ENCODE results near the gene TMEM72. TPM values are rescaled to one million over a fixed set of nuclear protein-coding genes. Genes with fewer than 3 reads are reported as not detected.

TMEM72 gene
- total and polyA plus RNA-seq, 2 experiments from 2014 or later: not detected

DNA sequence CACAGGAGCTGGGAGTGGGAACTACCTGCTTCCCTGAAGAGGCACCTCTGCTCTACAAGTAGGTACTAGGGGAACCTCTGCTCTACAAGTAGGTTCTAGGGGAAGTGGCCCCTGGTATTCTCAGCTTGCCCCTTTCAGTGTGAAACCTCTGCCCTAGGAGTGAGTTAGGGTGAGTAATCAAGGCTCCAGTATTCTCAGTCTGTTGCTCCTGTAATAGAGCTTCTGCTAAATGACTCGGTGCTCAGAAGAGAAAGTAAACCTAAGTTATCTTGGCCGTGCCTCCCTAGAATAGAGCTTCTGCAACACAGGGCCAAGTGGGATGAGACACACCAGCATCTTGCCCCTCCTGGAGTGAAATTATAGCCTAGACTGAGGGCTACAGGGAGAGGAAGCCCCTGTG lies 35.1 kb downstream of the TMEM72 start:
- no peaks in the 10 kb centered on the region for H3F3A ChIP-seq (replicated peaks; ENCODE audit: low read depth)
- no peak for TF ChIP-seq STAT1 (IDR thresholded peaks at IDR 0.05; ENCODE audit: unreplicated experiment)
- no peak for TF ChIP-seq EZH2 (IDR thresholded peaks at IDR 0.05; ENCODE audit: low read depth, unreplicated experiment)
- TF ChIP-seq JUNB (IDR thresholded peaks at IDR 0.05; ENCODE audit: unreplicated experiment): no peak
- TF ChIP-seq, protein P1, sequence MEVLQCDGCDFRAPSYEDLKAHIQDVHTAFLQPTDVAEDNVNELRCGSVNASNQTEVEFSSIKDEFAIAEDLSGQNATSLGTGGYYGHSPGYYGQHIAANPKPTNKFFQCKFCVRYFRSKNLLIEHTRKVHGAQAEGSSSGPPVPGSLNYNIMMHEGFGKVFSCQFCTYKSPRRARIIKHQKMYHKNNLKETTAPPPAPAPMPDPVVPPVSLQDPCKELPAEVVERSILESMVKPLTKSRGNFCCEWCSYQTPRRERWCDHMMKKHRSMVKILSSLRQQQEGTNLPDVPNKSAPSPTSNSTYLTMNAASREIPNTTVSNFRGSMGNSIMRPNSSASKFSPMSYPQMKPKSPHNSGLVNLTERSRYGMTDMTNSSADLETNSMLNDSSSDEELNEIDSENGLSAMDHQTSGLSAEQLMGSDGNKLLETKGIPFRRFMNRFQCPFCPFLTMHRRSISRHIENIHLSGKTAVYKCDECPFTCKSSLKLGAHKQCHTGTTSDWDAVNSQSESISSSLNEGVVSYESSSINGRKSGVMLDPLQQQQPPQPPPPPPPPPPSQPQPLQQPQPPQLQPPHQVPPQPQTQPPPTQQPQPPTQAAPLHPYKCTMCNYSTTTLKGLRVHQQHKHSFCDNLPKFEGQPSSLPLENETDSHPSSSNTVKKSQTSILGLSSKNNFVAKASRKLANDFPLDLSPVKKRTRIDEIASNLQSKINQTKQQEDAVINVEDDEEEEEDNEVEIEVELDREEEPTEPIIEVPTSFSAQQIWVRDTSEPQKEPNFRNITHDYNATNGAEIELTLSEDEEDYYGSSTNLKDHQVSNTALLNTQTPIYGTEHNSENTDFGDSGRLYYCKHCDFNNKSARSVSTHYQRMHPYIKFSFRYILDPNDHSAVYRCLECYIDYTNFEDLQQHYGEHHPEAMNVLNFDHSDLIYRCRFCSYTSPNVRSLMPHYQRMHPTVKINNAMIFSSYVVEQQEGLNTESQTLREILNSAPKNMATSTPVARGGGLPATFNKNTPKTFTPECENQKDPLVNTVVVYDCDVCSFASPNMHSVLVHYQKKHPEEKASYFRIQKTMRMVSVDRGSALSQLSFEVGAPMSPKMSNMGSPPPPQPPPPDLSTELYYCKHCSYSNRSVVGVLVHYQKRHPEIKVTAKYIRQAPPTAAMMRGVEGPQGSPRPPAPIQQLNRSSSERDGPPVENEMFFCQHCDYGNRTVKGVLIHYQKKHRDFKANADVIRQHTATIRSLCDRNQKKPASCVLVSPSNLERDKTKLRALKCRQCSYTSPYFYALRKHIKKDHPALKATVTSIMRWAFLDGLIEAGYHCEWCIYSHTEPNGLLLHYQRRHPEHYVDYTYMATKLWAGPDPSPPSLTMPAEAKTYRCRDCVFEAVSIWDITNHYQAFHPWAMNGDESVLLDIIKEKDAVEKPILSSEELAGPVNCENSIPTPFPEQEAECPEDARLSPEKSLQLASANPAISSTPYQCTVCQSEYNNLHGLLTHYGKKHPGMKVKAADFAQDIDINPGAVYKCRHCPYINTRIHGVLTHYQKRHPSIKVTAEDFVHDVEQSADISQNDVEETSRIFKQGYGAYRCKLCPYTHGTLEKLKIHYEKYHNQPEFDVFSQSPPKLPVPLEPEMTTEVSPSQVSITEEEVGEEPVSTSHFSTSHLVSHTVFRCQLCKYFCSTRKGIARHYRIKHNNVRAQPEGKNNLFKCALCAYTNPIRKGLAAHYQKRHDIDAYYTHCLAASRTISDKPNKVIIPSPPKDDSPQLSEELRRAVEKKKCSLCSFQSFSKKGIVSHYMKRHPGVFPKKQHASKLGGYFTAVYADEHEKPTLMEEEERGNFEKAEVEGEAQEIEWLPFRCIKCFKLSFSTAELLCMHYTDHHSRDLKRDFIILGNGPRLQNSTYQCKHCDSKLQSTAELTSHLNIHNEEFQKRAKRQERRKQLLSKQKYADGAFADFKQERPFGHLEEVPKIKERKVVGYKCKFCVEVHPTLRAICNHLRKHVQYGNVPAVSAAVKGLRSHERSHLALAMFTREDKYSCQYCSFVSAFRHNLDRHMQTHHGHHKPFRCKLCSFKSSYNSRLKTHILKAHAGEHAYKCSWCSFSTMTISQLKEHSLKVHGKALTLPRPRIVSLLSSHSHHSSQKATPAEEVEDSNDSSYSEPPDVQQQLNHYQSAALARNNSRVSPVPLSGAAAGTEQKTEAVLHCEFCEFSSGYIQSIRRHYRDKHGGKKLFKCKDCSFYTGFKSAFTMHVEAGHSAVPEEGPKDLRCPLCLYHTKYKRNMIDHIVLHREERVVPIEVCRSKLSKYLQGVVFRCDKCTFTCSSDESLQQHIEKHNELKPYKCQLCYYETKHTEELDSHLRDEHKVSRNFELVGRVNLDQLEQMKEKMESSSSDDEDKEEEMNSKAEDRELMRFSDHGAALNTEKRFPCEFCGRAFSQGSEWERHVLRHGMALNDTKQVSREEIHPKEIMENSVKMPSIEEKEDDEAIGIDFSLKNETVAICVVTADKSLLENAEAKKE (CRISPR knock-in tag; IDR thresholded peaks at IDR 0.05): no peak
- TF ChIP-seq POLR2AphosphoS5 (IDR thresholded peaks at IDR 0.05; ENCODE audit: low read depth): no peak
- TF ChIP-seq, protein P2, sequence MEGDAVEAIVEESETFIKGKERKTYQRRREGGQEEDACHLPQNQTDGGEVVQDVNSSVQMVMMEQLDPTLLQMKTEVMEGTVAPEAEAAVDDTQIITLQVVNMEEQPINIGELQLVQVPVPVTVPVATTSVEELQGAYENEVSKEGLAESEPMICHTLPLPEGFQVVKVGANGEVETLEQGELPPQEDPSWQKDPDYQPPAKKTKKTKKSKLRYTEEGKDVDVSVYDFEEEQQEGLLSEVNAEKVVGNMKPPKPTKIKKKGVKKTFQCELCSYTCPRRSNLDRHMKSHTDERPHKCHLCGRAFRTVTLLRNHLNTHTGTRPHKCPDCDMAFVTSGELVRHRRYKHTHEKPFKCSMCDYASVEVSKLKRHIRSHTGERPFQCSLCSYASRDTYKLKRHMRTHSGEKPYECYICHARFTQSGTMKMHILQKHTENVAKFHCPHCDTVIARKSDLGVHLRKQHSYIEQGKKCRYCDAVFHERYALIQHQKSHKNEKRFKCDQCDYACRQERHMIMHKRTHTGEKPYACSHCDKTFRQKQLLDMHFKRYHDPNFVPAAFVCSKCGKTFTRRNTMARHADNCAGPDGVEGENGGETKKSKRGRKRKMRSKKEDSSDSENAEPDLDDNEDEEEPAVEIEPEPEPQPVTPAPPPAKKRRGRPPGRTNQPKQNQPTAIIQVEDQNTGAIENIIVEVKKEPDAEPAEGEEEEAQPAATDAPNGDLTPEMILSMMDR (conservative IDR thresholded peaks at IDR 0.05; ENCODE audit: low read depth in 2 of 2): no peak
- TF ChIP-seq, protein P3, sequence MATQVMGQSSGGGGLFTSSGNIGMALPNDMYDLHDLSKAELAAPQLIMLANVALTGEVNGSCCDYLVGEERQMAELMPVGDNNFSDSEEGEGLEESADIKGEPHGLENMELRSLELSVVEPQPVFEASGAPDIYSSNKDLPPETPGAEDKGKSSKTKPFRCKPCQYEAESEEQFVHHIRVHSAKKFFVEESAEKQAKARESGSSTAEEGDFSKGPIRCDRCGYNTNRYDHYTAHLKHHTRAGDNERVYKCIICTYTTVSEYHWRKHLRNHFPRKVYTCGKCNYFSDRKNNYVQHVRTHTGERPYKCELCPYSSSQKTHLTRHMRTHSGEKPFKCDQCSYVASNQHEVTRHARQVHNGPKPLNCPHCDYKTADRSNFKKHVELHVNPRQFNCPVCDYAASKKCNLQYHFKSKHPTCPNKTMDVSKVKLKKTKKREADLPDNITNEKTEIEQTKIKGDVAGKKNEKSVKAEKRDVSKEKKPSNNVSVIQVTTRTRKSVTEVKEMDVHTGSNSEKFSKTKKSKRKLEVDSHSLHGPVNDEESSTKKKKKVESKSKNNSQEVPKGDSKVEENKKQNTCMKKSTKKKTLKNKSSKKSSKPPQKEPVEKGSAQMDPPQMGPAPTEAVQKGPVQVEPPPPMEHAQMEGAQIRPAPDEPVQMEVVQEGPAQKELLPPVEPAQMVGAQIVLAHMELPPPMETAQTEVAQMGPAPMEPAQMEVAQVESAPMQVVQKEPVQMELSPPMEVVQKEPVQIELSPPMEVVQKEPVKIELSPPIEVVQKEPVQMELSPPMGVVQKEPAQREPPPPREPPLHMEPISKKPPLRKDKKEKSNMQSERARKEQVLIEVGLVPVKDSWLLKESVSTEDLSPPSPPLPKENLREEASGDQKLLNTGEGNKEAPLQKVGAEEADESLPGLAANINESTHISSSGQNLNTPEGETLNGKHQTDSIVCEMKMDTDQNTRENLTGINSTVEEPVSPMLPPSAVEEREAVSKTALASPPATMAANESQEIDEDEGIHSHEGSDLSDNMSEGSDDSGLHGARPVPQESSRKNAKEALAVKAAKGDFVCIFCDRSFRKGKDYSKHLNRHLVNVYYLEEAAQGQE (IDR thresholded peaks at IDR 0.05; ENCODE audit: unreplicated experiment): no peak
- TF ChIP-seq CREB1 (CRISPR knock-in tag; IDR thresholded peaks at IDR 0.05; ENCODE audit: low read depth): no peak
- TF ChIP-seq, protein P4, sequence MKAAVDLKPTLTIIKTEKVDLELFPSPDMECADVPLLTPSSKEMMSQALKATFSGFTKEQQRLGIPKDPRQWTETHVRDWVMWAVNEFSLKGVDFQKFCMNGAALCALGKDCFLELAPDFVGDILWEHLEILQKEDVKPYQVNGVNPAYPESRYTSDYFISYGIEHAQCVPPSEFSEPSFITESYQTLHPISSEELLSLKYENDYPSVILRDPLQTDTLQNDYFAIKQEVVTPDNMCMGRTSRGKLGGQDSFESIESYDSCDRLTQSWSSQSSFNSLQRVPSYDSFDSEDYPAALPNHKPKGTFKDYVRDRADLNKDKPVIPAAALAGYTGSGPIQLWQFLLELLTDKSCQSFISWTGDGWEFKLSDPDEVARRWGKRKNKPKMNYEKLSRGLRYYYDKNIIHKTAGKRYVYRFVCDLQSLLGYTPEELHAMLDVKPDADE (IDR thresholded peaks at IDR 0.05): no peak
- no peak for TF ChIP-seq EZH2phosphoT487 (IDR thresholded peaks at IDR 0.05; ENCODE audit: unreplicated experiment)
- no peak for TF ChIP-seq ZNF331 (CRISPR knock-in tag; IDR thresholded peaks at IDR 0.05; ENCODE audit: low read depth)
- TF ChIP-seq ZNF114 (CRISPR knock-in tag; IDR thresholded peaks at IDR 0.05): no peak
- no peaks in the 10 kb centered on the region for H4K20me1 ChIP-seq (replicated peaks; ENCODE audit: insufficient read depth)
- Mint-ChIP-seq H3K36me3 (ENCODE audit: low read depth) (peaks cover 15% of the 10 kb centered on the region), H3K27me3 (ENCODE audit: insufficient read depth, low read depth, poor library complexity) (peaks cover 9% of the 10 kb centered on the region), H3K4me3 (no peak overlapping the region), H3K9me3 (peaks cover 18% of the 10 kb centered on the region), H3K27ac (no peak overlapping the region), H3K4me1 (peaks cover 13% of the 10 kb centered on the region)
- 0 out of 2 replicates have a peak, but pooled peaks cover 4% of the 10 kb centered on the region for H3K4me1 ChIP-seq (ENCODE audit: insufficient read depth)
- no peak overlapping the region for H3K4me3 ChIP-seq
- no peaks in the 10 kb centered on the region for H3K36me3 ChIP-seq (ENCODE audit: insufficient read depth)
- ATAC-seq (no peak), DNase-seq (ENCODE audit: low spot score) (no peak)
- H2AFZ ChIP-seq: no peak overlapping the region
- H3K9me2 ChIP-seq (ENCODE audit: insufficient read depth): peaks cover 7% of the 10 kb centered on the region
- no peaks in the 10 kb centered on the region for H3K27me3 ChIP-seq (ENCODE audit: insufficient read depth)
- H3K79me2 ChIP-seq (replicated peaks; ENCODE audit: insufficient read depth): no peaks in the 10 kb centered on the region
- no peak overlapping the region for H3K4me2 ChIP-seq
- no peak overlapping the region for H3K27ac ChIP-seq (ENCODE audit: low read depth)

Measured in GM23338 (cell line).